IPS-18a (cell line): ENCODE results near the gene TCAP.
A peak's percentile ranks its signal among the peaks of the same experiment; 100 is the strongest.

Experiments
- H3K27ac ChIP-seq: one replicate; pipeline ENCODE4 v1.5.1; 2013; ENCODE audit warnings: low read length
- H3K27me3 ChIP-seq: one replicate; pipeline ENCODE4 v1.6.1; 2013; ENCODE audit warnings: mild to moderate bottlenecking, low read length; ENCODE audit not compliant: control insufficient read depth, insufficient read depth
- H3K36me3 ChIP-seq: one replicate; pipeline ENCODE4 v1.6.1; 2013; ENCODE audit warnings: low read depth, low read length; ENCODE audit not compliant: control insufficient read depth
- H3K4me1 ChIP-seq: one replicate; pipeline ENCODE4 v1.6.1; 2013; ENCODE audit warnings: low read depth, low read length; ENCODE audit not compliant: control insufficient read depth
- H3K4me3 ChIP-seq: one replicate; pipeline ENCODE4 v1.5.1; 2013; ENCODE audit warnings: low read length
- H3K9ac ChIP-seq: one replicate; pipeline ENCODE4 v1.6.1; 2013; ENCODE audit warnings: mild to moderate bottlenecking, low read length, moderate library complexity
- H3K9me3 ChIP-seq: one replicate; pipeline ENCODE4 v1.6.1; 2013; ENCODE audit warnings: low read depth, low read length; ENCODE audit not compliant: control insufficient read depth

Gene TCAP

DNA sequence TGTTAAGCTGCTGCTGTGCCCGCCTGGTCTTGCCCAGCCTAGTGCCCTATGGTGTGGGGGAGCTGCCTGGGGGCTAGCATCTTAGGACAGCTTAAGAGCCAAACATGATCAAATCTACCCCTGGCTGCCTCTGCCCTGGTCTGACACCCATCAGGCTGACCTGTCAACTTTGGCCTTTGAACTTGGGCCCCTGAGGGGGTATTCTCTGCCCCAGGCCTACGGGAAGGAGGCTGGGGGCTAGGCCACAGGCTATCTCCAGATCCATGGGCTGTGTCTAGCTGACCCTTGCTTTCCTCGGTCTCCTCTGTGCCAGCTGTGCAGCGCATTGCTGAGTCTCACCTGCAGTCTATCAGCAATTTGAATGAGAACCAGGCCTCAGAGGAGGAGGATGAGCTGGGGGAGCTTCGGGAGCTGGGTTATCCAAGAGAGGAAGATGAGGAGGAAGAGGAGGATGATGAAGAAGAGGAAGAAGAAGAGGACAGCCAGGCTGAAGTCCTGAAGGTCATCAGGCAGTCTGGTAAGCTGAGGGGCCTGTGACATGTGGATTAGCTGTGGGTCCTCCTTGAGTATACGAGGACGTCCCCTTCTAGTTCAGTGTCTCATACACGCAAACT, 31.5 kb upstream of the TCAP start:
- Histone ChIP-seq H3K36me3 (no peaks in the 10 kb centered on the region), H3K27me3 (peaks cover 4% of the 10 kb centered on the region), H3K9me3 (no peaks in the 10 kb centered on the region), H3K27ac (no peak overlapping the region), H3K9ac (no peak overlapping the region), H3K4me3 (no peak overlapping the region), H3K4me1 (peaks cover 49% of the 10 kb centered on the region)

DNA sequence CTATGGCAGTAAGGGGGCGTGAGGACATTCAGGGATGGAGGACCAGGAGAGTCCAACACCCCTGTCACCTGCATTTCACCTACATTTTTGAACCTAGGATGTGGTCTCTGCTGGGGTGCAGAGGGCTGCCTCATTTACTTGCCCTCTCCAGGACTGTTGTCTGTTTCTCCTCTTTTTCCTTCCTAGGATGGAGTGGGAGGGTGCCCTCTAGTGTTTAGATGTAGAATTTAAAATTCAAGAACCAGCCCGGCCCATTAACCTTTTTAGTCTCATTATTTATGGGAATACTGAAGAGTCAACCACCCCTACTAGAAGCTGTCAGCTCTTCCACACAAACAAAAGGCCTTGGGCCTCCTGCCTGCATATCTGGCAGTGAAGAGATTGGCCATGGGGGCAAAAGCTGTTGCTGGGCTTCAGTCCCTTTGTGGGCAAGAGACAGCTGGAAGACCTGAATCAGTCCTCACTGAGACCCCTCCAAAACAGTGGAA, 30.7 kb upstream of the TCAP start:
- H3K4me3 ChIP-seq, result no peak overlapping the region
- H3K27ac ChIP-seq, result no peak overlapping the region
- peaks cover 41% of the 10 kb centered on the region for H3K4me1 ChIP-seq
- H3K9me3 ChIP-seq, result no peaks in the 10 kb centered on the region
- H3K9ac ChIP-seq, result no peak overlapping the region
- peaks cover 4% of the 10 kb centered on the region for H3K27me3 ChIP-seq
- H3K36me3 ChIP-seq, result no peaks in the 10 kb centered on the region

DNA sequence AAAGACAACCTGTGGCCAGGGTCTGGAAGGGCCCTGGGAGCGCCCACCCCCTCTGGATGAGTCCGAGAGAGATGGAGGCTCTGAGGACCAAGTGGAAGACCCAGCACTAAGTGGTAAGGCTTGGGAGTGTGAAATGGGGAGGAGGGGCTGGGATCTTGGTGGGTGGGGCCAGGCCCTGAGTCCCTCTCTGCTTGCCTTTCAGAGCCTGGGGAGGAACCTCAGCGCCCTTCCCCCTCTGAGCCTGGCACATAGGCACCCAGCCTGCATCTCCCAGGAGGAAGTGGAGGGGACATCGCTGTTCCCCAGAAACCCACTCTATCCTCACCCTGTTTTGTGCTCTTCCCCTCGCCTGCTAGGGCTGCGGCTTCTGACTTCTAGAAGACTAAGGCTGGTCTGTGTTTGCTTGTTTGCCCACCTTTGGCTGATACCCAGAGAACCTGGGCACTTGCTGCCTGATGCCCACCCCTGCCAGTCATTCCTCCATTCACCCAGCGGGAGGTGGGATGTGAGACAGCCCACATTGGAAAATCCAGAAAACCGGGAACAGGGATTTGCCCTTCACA, 29.5 kb upstream of the TCAP start:
- Histone ChIP-seq H3K4me3 (no peak overlapping the region), H3K9ac (no peak overlapping the region), H3K36me3 (no peaks in the 10 kb centered on the region), H3K9me3 (no peaks in the 10 kb centered on the region), H3K27ac (no peak overlapping the region), H3K27me3 (no peaks in the 10 kb centered on the region), H3K4me1 (peaks cover 42% of the 10 kb centered on the region)

DNA sequence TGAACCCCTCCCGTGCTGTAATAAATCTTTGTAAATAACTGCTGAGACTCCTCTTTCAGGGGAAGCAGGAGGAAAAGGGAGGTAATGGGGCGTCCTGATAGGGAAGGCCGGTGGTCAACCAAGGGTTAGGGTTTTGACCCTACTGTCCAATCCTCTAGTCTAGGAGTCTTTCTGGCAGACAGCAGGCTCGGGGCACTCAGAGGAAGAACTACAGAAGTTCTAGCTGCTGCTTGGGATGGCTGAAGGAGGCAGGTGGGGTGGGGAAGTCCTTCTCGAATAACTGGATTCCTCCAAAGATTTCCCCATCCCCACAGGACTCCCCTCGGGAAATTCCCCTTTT, 28.6 kb upstream of the TCAP start:
- no peaks in the 10 kb centered on the region for H3K27me3 ChIP-seq
- H3K27ac ChIP-seq, result no peak overlapping the region
- H3K36me3 ChIP-seq, result no peaks in the 10 kb centered on the region
- H3K9me3 ChIP-seq, result no peaks in the 10 kb centered on the region
- peaks cover 35% of the 10 kb centered on the region for H3K4me1 ChIP-seq
- H3K9ac ChIP-seq, result peak overlapping the region; percentile 23
- H3K4me3 ChIP-seq, result peak overlapping the region; percentile 85

DNA sequence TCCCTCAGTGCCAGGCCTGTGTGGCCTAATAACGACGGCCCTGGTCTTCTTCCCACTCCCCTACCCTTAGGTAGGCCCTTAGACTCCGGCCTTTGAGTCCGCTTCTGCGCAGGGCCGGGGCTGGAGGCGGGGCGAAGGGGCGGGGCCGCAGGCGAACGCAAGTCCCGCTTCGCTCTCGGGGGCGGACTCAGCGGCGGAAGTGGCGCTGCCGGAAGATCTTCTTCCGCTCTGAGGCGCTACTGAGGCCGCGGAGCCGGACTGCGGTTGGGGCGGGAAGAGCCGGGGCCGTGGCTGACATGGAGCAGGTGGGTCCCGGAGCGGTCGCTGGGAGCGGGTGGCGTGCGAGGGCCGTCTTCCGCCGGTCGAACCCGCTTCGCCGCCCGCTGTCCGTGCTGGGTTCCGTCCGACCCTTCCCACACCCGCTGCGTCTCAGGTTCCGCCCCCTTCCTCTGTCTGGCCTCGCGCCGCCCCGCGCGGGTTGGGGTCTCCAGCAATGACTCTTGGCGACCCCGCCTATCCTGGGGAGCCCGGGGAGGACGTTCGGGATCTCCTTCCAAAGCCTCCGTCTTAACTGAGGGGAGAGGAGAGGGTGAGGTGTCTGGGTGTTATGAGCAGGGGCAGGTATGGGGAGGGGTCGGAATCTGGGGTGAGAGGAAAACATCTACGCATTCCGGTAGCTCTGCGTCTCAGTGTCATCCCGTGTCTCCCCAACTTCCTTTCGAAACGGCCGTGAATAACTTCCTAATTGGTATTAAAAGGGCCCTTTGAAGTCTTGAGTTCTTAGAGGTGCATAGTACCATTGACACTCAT, 28.0 kb upstream of the TCAP start, which contains the start of gene STARD3:
Gene STARD3, plus strand, starts transcription at position 218 of the 810 bp plus-strand sequence. CDS start 16,388 bp downstream, outside the sequence.
- no peak within 1 kb of the TSS for H3K27ac ChIP-seq
- H3K27me3 ChIP-seq, result no peaks in the 10 kb centered on the region
- peak within 1 kb of the TSS; percentile 85 for H3K4me3 ChIP-seq
- H3K9me3 ChIP-seq, result no peaks in the 10 kb centered on the region
- H3K9ac ChIP-seq, result peak within 1 kb of the TSS; percentile 57
- H3K4me1 ChIP-seq, result peaks cover 31% of the 10 kb centered on the region
- H3K36me3 ChIP-seq, result no peaks in the 10 kb centered on the region

DNA sequence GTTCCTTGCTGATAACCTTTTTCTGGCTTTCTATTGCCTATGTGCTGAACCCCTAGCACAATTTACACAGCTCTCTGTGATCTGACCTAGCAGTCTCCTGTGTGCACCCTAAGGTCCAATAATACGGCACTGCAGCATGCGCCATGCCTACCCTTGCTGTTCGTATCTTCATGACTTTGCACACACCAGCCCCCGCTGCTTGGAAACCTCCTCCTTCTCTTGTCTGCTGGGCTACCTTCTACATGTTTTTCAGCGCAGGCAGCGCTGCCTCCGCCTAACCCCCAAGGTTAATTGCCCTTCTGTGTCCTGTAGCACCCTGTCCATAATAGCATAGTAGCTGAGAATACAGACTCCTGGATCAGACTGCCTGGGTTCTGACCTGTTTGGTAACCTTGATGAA, 26.8 kb upstream of the TCAP start:
- H3K4me3 ChIP-seq, result peak overlapping the region; percentile 85
- H3K9me3 ChIP-seq, result no peaks in the 10 kb centered on the region
- no peak overlapping the region for H3K27ac ChIP-seq
- no peaks in the 10 kb centered on the region for H3K36me3 ChIP-seq
- peaks cover 26% of the 10 kb centered on the region for H3K4me1 ChIP-seq
- no peak overlapping the region for H3K9ac ChIP-seq
- H3K27me3 ChIP-seq, result no peaks in the 10 kb centered on the region

DNA sequence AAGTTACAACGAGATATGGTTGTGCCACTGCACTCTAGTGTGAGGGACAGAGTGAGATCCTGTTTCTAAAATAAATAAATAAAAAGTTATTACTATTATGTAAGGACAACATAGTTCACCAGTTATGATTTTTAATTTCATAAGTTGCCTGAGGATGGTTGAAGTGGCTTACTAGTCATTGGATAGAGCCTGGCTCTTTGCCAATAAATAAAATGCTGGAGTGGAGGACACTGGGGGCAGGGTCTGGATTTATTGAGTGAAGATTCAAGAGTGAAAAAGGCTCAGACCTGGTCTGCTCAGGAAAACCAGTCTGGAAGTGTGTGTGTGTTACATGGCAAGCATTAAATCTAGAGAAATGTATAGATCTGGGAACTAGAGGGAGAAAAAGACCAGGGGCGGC, 26.1 kb upstream of the TCAP start:
- no peak overlapping the region for H3K9ac ChIP-seq

DNA sequence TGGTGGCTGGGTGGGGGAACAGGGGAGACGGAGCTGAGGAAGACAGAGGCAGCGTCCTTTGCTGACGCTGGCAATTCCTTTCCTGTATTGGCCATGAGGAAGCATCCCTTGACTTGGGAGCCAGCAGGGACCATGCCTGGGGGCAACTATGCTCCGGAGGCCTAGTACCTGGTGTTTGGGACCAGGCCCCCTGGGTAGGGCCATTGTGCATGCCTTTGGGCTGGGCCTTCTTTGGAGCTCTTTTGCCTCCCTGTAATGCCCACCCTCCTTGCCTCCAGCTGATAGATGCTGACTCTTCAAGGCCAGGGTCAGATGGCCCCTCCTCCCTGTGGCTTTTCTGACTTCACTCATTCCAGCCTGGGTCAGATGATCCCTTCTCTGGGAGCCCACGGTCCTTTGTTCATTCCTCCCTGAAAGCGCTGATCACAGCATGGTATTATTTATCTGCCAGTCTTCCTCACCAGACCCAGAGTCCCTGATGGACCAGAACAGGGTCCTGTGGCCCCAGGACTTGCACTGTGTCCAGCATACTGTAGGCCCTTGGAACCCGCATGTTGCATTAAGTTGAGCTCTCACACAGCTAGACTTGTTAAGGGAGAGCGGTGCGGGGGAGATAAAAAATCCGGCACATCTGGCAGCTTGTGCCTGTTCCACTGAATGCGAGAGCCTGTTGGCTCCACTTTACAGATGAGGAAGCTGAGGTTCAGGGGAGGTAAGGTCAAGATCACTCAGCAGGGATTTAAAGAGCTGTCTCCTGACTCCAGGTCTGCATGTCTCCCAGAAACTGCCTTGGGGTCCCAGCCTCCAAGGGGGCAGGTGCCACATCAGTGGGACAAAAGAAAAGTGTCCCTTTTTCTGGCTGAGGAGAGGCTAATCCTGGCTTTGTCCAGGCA, 25.3 kb upstream of the TCAP start:
- Histone ChIP-seq H3K9ac (no peak overlapping the region), H3K36me3 (no peaks in the 10 kb centered on the region), H3K27ac (no peak overlapping the region), H3K4me3 (no peak overlapping the region), H3K9me3 (no peaks in the 10 kb centered on the region), H3K27me3 (no peaks in the 10 kb centered on the region), H3K4me1 (peaks cover 28% of the 10 kb centered on the region)

More for the DNA sequence above, 26.1 kb upstream of the TCAP start:
- Histone ChIP-seq H3K9me3 (no peaks in the 10 kb centered on the region), H3K4me1 (peaks cover 26% of the 10 kb centered on the region), H3K27ac (no peak overlapping the region), H3K4me3 (no peak overlapping the region), H3K27me3 (no peaks in the 10 kb centered on the region), H3K36me3 (no peaks in the 10 kb centered on the region)

DNA sequence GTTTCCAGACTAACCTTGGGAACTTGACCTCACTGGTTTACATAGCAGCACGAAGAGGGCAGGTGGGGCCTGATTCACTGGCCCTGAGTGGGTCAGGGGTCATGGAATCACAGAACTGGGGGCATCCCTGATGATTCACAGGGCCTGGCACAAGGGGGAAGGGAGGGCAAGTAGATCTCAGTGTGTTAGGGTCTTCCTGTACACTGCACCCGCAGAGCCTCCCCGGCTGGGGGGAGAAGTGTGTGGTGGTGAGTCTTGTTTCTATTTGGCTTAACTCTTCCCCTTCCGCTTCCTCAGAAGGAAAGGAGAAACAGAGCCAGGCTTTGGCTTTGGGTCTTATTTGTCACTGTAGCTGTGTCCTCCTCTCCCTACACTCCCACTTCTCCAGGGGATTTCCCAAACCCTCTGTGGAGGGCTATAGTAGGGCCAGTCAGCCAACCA, 24.5 kb upstream of the TCAP start:
- peaks cover 32% of the 10 kb centered on the region for H3K4me1 ChIP-seq

DNA sequence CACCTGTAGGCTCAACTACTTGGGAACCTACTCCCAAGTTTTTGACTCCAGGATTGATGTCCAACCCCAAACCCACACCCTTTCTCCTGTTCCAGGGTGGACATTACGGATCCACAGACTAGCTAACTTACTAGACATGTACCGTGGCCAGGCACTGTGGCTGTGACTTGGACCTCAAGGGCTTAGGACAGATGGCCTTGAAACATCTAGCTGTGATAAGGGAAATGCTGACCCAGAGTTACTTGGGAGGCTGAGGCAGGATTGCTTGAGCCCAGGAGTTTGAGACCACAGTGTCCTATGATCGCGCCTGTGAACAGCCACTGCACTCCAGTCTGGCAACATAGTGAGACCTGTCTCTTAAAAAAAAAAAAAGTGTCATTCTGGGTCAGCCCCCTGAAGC, 24.1 kb upstream of the TCAP start:
- no peak overlapping the region for H3K4me3 ChIP-seq
- no peak overlapping the region for H3K9ac ChIP-seq
- no peak overlapping the region for H3K27ac ChIP-seq
- no peaks in the 10 kb centered on the region for H3K36me3 ChIP-seq
- no peaks in the 10 kb centered on the region for H3K27me3 ChIP-seq
- peaks cover 28% of the 10 kb centered on the region for H3K4me1 ChIP-seq
- no peaks in the 10 kb centered on the region for H3K9me3 ChIP-seq

More for the DNA sequence above, 24.5 kb upstream of the TCAP start:
- no peak overlapping the region for H3K9ac ChIP-seq
- H3K27ac ChIP-seq, result no peak overlapping the region
- no peaks in the 10 kb centered on the region for H3K27me3 ChIP-seq
- no peaks in the 10 kb centered on the region for H3K36me3 ChIP-seq
- H3K4me3 ChIP-seq, result no peak overlapping the region
- H3K9me3 ChIP-seq, result no peaks in the 10 kb centered on the region

DNA sequence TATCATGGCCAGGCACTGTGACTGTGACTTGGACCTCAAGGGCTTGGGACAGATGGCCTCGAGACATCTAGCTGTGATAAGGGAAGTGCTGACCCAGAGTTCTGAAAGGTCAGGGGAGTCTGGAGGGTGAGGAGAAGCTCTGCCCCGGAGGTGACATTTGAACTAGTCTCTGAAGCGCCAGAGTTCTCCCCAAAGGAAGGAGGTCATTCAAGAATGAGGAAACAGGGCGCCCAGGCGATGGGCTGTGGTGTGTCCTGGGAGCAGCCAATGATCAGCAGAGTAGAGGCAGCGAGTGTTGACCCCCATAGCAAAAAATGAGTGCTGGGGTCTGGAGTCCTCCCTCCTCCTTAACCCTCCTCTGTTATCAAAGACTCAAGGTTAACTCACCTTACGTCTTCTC, 23.3 kb upstream of the TCAP start:
- Histone ChIP-seq H3K27ac (no peak overlapping the region), H3K27me3 (no peaks in the 10 kb centered on the region), H3K4me1 (peaks cover 21% of the 10 kb centered on the region), H3K9ac (no peak overlapping the region), H3K9me3 (no peaks in the 10 kb centered on the region), H3K4me3 (no peak overlapping the region), H3K36me3 (no peaks in the 10 kb centered on the region)
